SK-N-SH (cell line): ENCODE results near the gene TNIP2.

Source experiments
- CTCF ChIP-seq: fragments of 200-600 bp; sonication (generic); IDR thresholded peaks from 2 replicates; pipeline ENCODE4 v1.6.1; 2017; ENCODE audit warnings: antibody characterized with exemption, mild to moderate bottlenecking, moderate library complexity
- EZH2phosphoT487 ChIP-seq: fragments of 200-600 bp; sonication (generic); IDR thresholded peaks from 2 replicates; pipeline ENCODE4 v1.6.1; 2017; ENCODE audit warnings: low read depth, mixed run types, mild to moderate bottlenecking, antibody characterized with exemption, moderate library complexity, borderline replicate concordance
- GABPA ChIP-seq: IDR thresholded peaks from 2 replicates; pipeline ENCODE4 v1.4.0; 2012; ENCODE audit warnings: low read depth, mild to moderate bottlenecking
- MXI1 ChIP-seq: IDR thresholded peaks from 2 replicates; pipeline ENCODE4 v1.6.1; 2012; ENCODE audit warnings: mild to moderate bottlenecking, low read depth, low read length, improper control_type of control experiment
- YY1 ChIP-seq: IDR thresholded peaks from 2 replicates; pipeline ENCODE4 v1.4.0; 2012; ENCODE audit warnings: low read depth, mild to moderate bottlenecking

- no peak for TF ChIP-seq EZH2phosphoT487
- TF ChIP-seq YY1, result no peak
- TF ChIP-seq CTCF, result no peak
- TF ChIP-seq MXI1, result no peak
- no peak for TF ChIP-seq GABPA
These were observed 30.1 kb upstream of the TNIP2 start for GRCh38 chr4:2786152-2786671.
